SIG-M5 treated with dmso at 0.1 percent for 504 hours (cell line): Measurements from ENCODE around the gene RGS4.
"Not testable (repeated sequence)": the region's sequence is repeated elsewhere in the genome, so short reads cannot be mapped to it uniquely, and the experiment has no call there.

Experiments
- DNase-seq: peaks from one replicate; lab custom pipeline; 2025; ENCODE audit not compliant: unreplicated experiment; lab: John Stamatoyannopoulos, UW

The RGS4 gene

GRCh38 chr1:163066686-163067085 lies 2.5 kb upstream of the RGS4 start:
- DNase-seq: no peak

- DNase-seq: no peak
Measured at GRCh38 chr1:163068716-163069115, 445 bp upstream of the RGS4 start.

- DNase-seq: no peak
Measured at GRCh38 chr1:163069655-163070277, 605 bp downstream of the RGS4 start.

- peak; percentile 59 for DNase-seq
Measured at GRCh38 chr1:163071405-163072255, 2.5 kb downstream of the RGS4 start.

- no peak for DNase-seq
Measured at GRCh38 chr1:163072658-163073057, 3.5 kb downstream of the RGS4 start.

GRCh38 chr1:163074004-163074403 lies 4.8 kb downstream of the RGS4 start:
- no peak for DNase-seq

- no peak for DNase-seq
Measured at GRCh38 chr1:163074716-163075284, 5.6 kb downstream of the RGS4 start.

- no peak for DNase-seq
Measured at GRCh38 chr1:163076044-163076443, 6.9 kb downstream of the RGS4 start.

- no peak for DNase-seq
Measured at GRCh38 chr1:163076446-163076845, 7.3 kb downstream of the RGS4 start.

GRCh38 chr1:163076981-163077761 lies 8.0 kb downstream of the RGS4 start:
- DNase-seq: no peak

GRCh38 chr1:163082971-163083370 lies 13.8 kb downstream of the RGS4 start:
- no peak for DNase-seq

GRCh38 chr1:163083690-163084089 lies 14.5 kb downstream of the RGS4 start:
- no peak for DNase-seq

GRCh38 chr1:163084330-163084729 lies 15.2 kb downstream of the RGS4 start:
- no peak for DNase-seq

GRCh38 chr1:163085041-163085903 lies 16.1 kb downstream of the RGS4 start:
- no peak for DNase-seq

GRCh38 chr1:163085904-163086268 lies 16.7 kb downstream of the RGS4 start:
- no peak for DNase-seq

GRCh38 chr1:163089117-163089516 lies 20.0 kb downstream of the RGS4 start:
- DNase-seq: not testable (repeated sequence)

GRCh38 chr1:163090321-163090945 lies 21.3 kb downstream of the RGS4 start:
- DNase-seq: no peak

- DNase-seq: no peak
Measured at GRCh38 chr1:163093169-163093568, 24.0 kb downstream of the RGS4 start.

GRCh38 chr1:163093579-163093978 lies 24.4 kb downstream of the RGS4 start:
- DNase-seq: no peak

- DNase-seq: no peak
Measured at GRCh38 chr1:163094182-163094581, 25.0 kb downstream of the RGS4 start.
